Measurements from ENCODE around the gene SCAMP3. TPM values are rescaled to one million over a fixed set of nuclear protein-coding genes. Genes with fewer than 3 reads are reported as not detected.
"Not testable (repeated sequence)": the region's sequence is repeated elsewhere in the genome, so short reads cannot be mapped to it uniquely, and the experiment has no call there.

SCAMP3 gene
- total and polyA plus RNA-seq, 9 donors = 27.1 to 63.0 (median 40.9) TPM

DNA sequence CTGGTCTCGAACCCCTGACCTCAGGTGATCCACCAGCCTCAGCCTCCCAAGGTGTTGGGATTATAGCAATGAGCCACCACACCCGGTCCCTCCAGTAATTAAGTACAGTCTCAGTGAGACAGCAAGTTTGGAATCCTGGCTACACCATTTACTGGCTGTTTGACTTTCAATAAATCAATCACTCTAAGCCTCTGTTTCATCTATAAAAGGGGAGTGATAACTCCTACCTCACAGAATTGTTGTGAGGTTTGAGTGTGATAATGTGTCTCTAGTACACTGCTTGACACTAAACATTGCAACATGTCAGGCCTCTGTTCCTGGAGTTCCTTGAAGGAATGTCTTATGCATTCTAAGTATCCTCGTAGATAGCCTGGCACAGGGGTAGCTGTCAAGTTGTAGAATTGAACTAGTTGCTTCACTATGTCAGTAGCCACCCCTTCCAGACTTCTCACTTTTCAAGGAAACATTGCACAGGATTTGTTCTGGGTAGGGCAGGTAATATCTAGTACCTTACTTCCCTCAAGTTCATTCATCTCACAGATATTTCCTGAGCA lies 19.3 kb downstream of the SCAMP3 start:
- Histone ChIP-seq H3K27ac (peak overlapping the region in 1 of 2 donors; percentile 85), H3K4me1 (ENCODE audit: insufficient read depth) (peaks cover 2% of the 10 kb centered on the region), H3K4me3 (no peak overlapping the region), H3K36me3 (no peaks in the 10 kb centered on the region), H3K27me3 (no peaks in the 10 kb centered on the region), H3K9me3 (no peaks in the 10 kb centered on the region)
- intact Hi-C loops (cut with DNase I) = loop anchor here in 1 of 4 donors (5.0 kb wide), 1 partner anchor 36 kb away; the partner anchor contains the start of genes MTX1 and THBS3
- WGBS, 3 donors = 72 to 86% (median 84%) methylated on average over 3 of the region's 3 CpGs
- TF ChIP-seq EP300 (IDR thresholded peaks at IDR 0.05) = no peak
- TF ChIP-seq, protein P1, sequence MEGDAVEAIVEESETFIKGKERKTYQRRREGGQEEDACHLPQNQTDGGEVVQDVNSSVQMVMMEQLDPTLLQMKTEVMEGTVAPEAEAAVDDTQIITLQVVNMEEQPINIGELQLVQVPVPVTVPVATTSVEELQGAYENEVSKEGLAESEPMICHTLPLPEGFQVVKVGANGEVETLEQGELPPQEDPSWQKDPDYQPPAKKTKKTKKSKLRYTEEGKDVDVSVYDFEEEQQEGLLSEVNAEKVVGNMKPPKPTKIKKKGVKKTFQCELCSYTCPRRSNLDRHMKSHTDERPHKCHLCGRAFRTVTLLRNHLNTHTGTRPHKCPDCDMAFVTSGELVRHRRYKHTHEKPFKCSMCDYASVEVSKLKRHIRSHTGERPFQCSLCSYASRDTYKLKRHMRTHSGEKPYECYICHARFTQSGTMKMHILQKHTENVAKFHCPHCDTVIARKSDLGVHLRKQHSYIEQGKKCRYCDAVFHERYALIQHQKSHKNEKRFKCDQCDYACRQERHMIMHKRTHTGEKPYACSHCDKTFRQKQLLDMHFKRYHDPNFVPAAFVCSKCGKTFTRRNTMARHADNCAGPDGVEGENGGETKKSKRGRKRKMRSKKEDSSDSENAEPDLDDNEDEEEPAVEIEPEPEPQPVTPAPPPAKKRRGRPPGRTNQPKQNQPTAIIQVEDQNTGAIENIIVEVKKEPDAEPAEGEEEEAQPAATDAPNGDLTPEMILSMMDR (IDR thresholded peaks at IDR 0.05) = no peak
- TF ChIP-seq POLR2A (IDR thresholded peaks at IDR 0.05) = no peak
- DNase-seq = no peak

DNA sequence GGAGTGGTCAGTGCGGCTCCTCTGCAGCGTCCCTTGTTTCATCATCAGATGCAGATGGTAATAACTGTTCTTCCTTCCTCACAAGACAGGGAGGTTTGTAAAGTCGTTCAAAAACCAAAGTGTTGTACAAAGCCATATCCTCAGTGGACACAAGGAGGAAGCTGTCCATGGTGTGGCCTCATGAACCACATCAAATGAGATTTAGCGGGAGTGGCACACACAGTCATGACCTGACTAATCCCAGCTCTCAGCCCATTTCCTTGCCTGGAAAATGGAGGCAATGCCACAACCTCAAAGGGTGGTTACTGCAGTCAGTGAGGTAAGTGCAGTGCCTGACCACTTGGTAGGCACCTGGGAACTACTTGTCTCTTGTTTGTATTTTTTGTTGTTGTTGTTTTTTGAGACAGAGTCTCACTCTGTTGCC lies 20.3 kb downstream of the SCAMP3 start:
- Histone ChIP-seq H3K9me3 (no peaks in the 10 kb centered on the region), H3K4me1 (ENCODE audit: insufficient read depth) (peaks cover 2% of the 10 kb centered on the region), H3K27ac (no peak overlapping the region), H3K27me3 (no peaks in the 10 kb centered on the region), H3K36me3 (no peaks in the 10 kb centered on the region), H3K4me3 (no peak overlapping the region)
- no peak for DNase-seq
- intact Hi-C loops (cut with DNase I) = loop anchor here in 1 of 4 donors (5.0 kb wide), 1 partner anchor 35 kb away; the partner anchor contains the start of genes MTX1 and THBS3
- TF ChIP-seq POLR2A (IDR thresholded peaks at IDR 0.05) (no peak), EP300 (IDR thresholded peaks at IDR 0.05) (no peak)
- TF ChIP-seq, protein P1 (IDR thresholded peaks at IDR 0.05) = no peak
- 74 to 76% (median 75%) methylated on average over 4 of the region's 4 CpGs for WGBS, 3 donors

DNA sequence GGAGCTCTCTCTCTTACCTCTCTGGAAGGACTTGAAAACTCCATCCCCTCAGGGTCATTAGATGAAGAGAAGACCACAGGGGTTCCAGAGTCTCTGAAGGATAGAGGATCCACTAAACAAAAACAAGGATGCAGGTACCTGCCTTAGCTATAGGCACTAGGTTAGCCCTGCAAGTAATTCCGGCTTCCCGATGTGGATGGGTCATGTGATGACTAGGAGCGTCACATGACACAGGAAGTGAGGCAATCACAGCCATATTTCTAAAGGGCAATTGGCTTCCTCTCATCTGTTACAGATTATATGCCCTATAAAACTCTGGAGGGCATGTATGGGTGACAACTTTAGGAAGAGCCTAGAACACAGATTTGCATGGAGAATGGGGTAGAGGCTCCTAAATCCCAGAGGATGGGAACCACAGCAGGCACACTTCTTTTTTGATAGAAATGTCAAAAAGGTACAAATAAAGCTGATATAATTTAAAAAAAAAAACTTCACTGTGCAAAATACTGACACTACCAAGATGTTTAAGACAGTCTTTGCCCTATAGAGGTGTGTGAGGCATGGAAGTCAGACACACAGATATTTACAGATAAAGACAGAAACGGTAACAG lies 21.0 kb downstream of the SCAMP3 start:
- peak in 3 of 5 donors; percentile 56 to 76 (median 61) for DNase-seq
- peaks cover 2% of the 10 kb centered on the region for H3K4me1 ChIP-seq (ENCODE audit: insufficient read depth)
- H3K27me3 ChIP-seq = no peaks in the 10 kb centered on the region
- WGBS, 3 donors = 10 to 11% (median 11%) methylated on average over 4 of the region's 4 CpGs
- no peaks in the 10 kb centered on the region for H3K9me3 ChIP-seq
- TF ChIP-seq EP300 (IDR thresholded peaks at IDR 0.05) (no peak), POLR2A (IDR thresholded peaks at IDR 0.05) (no peak)
- TF ChIP-seq, protein P1 (IDR thresholded peaks at IDR 0.05) = no peak
- peak overlapping the region; percentile 35 for H3K4me3 ChIP-seq
- intact Hi-C loops (cut with DNase I) = loop anchor here in 1 of 4 donors (5.0 kb wide), 1 partner anchor 34 kb away; the partner anchor contains the start of genes MTX1 and THBS3
- no peak overlapping the region for H3K27ac ChIP-seq
- H3K36me3 ChIP-seq = no peaks in the 10 kb centered on the region

DNA sequence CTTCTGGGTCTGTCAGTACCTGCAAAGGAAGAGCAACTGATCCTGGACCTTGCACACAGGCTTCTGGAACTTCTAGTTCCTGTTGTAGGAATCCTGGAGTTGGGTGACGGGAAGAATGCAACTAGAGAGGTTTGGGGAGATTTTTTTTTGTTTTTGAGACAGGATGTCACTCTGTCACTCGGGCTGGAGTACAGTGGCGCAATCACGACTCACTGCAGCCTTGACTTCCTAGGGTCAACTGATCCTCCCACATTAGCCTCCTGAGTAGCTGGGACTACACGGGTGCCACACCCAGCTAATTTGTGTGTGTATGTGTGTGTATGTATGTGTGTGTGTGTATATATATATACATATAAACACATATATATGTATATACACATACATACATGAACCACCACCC lies 25.7 kb downstream of the SCAMP3 start:
- no peaks in the 10 kb centered on the region for H3K36me3 ChIP-seq
- no peaks in the 10 kb centered on the region for H3K9me3 ChIP-seq
- H3K4me3 ChIP-seq = no peak overlapping the region
- intact Hi-C loops (cut with DNase I) = no loop called here
- no peak for DNase-seq
- TF ChIP-seq, protein P1 (IDR thresholded peaks at IDR 0.05) = no peak
- no peak for TF ChIP-seq EP300 (IDR thresholded peaks at IDR 0.05)
- no peak for TF ChIP-seq POLR2A (IDR thresholded peaks at IDR 0.05)
- no peaks in the 10 kb centered on the region for H3K27me3 ChIP-seq
- WGBS, 3 donors = 72 to 81% (median 80%) methylated on average over 5 of the region's 5 CpGs
- no peak overlapping the region for H3K27ac ChIP-seq
- peaks cover 11% of the 10 kb centered on the region for H3K4me1 ChIP-seq (ENCODE audit: insufficient read depth)

DNA sequence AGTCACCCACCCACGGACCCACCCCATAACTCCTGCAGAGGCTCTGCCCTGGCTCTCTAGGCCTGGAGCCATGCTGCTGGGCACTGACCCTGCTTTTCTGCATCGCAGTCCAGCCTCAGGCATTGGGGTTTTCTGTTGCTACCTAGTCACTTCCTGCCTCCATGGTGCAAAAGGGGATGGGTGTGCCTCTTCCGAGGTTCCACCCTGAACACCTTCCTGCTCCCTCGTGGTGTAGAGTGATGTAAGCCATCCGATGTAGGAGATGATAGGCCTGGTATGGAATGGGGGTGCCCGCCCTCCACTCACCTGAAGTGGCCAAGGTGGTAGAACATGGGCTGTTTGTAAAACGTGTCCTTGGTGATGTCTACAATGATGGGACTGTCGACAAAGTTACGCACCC lies 26.8 kb downstream of the SCAMP3 start:
- H3K4me1 ChIP-seq (ENCODE audit: insufficient read depth); H3K27me3 ChIP-seq; H3K4me3 ChIP-seq; H3K27ac ChIP-seq; intact Hi-C loops (cut with DNase I); H3K36me3 ChIP-seq; H3K9me3 ChIP-seq; DNase-seq: not testable (repeated sequence)
- 86 to 92% (median 91%) methylated on average over 5 to 8 of the region's 9 CpGs for WGBS, 3 donors

DNA sequence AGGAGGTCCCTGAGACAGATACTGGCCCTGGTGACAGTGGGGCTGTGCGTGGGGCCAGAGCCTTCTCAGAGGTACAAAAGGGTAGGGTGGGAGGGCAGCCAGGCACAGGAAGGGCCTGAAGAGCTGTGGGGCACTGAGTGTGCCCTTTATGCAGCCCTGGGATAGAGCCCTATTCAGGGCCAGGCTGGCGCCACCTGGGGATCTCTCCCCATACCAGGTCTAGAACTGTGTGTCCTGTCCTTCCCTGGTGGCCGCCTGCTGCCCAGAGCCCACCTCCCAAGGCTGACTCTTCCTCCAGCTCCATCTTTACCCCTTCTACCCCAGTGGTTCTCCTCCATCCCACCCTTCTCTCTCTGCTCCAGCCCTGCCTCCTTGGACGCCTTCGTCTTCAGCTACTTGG lies 28.7 kb downstream of the SCAMP3 start:
- H3K27ac ChIP-seq; intact Hi-C loops (cut with DNase I); H3K4me1 ChIP-seq (ENCODE audit: insufficient read depth); DNase-seq; H3K27me3 ChIP-seq; H3K9me3 ChIP-seq; H3K36me3 ChIP-seq; H3K4me3 ChIP-seq: not testable (repeated sequence)
- WGBS, 3 donors = 100% methylated on average over 1 to 2 of the region's 5 CpGs

All from ovary (tissue), 9 donors.